Adrenal gland (tissue), 5 donors: ENCODE measurements around the gene CUL3.

Experiments
- CTCF ChIP-seq, 6 experiments: fragments of 450-650 bp in 4 of 6; fragments of 200-600 bp in 2 of 6; sonication (generic) in 1 of 6; IDR thresholded peaks; 1 replicate in 5 of 6; 2 replicates in 1 of 6; pipeline versions ENCODE4 v1.5.1 to v1.8.0; 2016 to 2021; ENCODE audit warnings: antibody characterized with exemption in 6 of 6, mild to moderate bottlenecking in 2 of 6, moderate library complexity in 1 of 6
- POLR2A ChIP-seq, 2 donors: fragments of 450-650 bp; IDR thresholded peaks; one replicate each; pipeline ENCODE4 v1.6.1; 2017; ENCODE audit warnings: antibody characterized with exemption in 2 of 2, mild to moderate bottlenecking in 2 of 2, moderate library complexity in 1 of 2
- donor health status: DM: no; HTN: no; CAD: no.

DNA sequence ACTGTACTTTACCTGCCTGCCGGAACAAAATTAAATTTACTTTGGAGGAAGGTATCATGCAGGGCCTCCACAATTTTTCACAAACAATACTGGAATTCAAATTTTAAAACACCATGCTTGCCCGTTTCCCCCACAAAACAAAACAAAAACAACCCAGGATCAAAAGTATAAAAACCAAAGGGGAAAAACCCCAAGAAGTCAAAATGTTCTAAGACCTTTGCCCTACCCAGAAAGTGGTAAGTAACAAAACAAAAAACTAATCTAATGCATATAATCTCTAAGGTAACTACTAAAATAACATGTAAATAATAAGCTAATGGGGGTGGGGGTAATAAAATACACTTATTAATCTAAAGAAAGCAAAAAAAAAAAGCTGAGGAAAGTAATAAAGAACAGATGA, 60.5 kb downstream of the CUL3 start:
- no peak for TF ChIP-seq POLR2A (IDR thresholded peaks at IDR 0.05)
- no peak for TF ChIP-seq CTCF (IDR thresholded peaks at IDR 0.05)
